ENCODE measurements around the gene SEPTIN12. TPM values are rescaled to one million over a fixed set of nuclear protein-coding genes. Genes with fewer than 3 reads are reported as not detected.

Gene SEPTIN12, protein sequence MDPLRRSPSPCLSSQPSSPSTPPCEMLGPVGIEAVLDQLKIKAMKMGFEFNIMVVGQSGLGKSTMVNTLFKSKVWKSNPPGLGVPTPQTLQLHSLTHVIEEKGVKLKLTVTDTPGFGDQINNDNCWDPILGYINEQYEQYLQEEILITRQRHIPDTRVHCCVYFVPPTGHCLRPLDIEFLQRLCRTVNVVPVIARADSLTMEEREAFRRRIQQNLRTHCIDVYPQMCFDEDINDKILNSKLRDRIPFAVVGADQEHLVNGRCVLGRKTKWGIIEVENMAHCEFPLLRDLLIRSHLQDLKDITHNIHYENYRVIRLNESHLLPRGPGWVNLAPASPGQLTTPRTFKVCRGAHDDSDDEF
- total RNA-seq (10 to 100 TPM; 61.0 to 68.1 TPM), polyA plus RNA-seq (ENCODE audit: insufficient read depth, low read depth, low replicate concordance) (310 TPM)
- long read RNA-seq, donor 1: 0 reads
- long read RNA-seq, donor 2: 0 reads

DNA sequence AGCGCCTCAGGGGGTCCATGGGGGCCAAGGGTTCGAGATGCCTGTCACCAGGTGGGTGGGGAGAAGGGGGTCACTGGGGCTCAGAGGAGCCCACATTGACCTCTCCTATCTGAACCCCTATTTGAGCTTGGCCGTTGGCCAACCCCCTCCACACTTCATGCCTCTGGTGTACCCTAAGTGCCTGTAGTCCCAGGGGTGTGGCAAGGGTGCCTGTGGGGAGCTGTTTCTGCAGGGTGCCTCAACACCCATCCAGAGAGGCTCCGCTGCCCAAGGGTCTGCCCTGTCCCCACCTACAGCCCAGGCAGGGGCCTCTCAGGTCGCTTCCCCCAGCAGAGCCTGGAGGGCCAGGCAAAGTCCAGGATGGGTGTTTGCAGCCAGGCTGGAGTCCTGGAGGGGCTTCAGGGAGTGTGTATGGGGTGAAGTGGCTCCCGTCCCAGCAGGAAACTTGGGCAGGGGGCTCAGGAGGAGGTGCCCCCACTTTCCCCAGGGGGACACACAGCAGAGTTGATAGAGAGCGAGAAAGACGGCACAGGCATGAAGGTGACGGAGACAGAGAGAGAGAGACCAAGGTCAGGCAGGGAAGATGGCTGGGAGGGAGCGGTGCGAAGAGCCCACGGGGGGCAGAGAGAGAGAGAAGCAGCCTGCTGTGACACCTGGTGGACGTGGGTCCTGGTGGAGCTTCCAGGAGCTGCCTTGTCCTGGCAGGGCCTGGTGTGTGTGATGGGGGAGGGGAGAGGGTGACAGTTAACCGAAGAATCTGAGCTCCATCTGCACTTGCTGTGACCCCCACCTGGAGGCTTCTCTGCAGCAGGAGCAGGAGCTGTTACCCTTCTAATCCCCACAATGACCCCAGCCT lies at the start of gene SEPTIN12:
Gene SEPTIN12 (minus strand): TSS at position 719 of the 856 bp plus-strand sequence. CDS start 700 bp downstream, at position 19.
- no peaks in the 10 kb centered on the region for H3K36me3 ChIP-seq (ENCODE audit: low read depth, missing control alignments)
- no peak within 1 kb of the TSS for H3K27ac ChIP-seq
- no peaks in the 10 kb centered on the region for H3K9me3 ChIP-seq
- TF ChIP-seq, protein P1, sequence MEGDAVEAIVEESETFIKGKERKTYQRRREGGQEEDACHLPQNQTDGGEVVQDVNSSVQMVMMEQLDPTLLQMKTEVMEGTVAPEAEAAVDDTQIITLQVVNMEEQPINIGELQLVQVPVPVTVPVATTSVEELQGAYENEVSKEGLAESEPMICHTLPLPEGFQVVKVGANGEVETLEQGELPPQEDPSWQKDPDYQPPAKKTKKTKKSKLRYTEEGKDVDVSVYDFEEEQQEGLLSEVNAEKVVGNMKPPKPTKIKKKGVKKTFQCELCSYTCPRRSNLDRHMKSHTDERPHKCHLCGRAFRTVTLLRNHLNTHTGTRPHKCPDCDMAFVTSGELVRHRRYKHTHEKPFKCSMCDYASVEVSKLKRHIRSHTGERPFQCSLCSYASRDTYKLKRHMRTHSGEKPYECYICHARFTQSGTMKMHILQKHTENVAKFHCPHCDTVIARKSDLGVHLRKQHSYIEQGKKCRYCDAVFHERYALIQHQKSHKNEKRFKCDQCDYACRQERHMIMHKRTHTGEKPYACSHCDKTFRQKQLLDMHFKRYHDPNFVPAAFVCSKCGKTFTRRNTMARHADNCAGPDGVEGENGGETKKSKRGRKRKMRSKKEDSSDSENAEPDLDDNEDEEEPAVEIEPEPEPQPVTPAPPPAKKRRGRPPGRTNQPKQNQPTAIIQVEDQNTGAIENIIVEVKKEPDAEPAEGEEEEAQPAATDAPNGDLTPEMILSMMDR (IDR thresholded peaks at IDR 0.05): no peak
- TF ChIP-seq POLR2A (IDR thresholded peaks at IDR 0.05): no peak
- intact Hi-C loops (cut with DNase I; ENCODE audit: low total_unique reads): no loop called here
- no peaks in the 10 kb centered on the region for H3K4me1 ChIP-seq
- H3K4me3 ChIP-seq: no peak within 1 kb of the TSS
- DNase-seq: no peak
- H3K27me3 ChIP-seq: no peaks in the 10 kb centered on the region
- WGBS, 2 donors: 70 to 74% methylated on average over 14 of the region's 14 CpGs

DNA sequence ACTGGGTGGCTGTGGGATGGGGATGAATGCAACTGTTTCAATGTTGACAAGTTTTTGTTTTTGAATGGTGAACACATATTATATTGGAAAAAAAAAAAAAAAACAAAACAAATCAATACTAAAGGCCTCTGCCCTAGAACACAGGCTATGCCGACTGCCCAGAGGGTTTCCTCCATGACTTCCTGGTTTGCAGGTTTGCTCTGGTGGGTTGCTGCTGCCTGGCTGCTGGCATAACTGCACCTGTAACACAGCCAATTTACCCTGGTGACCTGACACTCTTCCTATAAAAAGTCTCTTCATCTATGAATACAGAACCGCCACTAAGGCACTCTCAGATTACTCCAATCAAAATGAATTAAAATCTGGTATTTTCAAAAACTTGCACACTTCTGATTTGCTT lies 48.6 kb upstream of the SEPTIN12 start:
- intact Hi-C loops (cut with DNase I; ENCODE audit: low total_unique reads): no loop called here
- WGBS, 2 donors: 95 to 96% methylated on average over 2 of the region's 2 CpGs
- no peak overlapping the region for H3K27ac ChIP-seq

DNA sequence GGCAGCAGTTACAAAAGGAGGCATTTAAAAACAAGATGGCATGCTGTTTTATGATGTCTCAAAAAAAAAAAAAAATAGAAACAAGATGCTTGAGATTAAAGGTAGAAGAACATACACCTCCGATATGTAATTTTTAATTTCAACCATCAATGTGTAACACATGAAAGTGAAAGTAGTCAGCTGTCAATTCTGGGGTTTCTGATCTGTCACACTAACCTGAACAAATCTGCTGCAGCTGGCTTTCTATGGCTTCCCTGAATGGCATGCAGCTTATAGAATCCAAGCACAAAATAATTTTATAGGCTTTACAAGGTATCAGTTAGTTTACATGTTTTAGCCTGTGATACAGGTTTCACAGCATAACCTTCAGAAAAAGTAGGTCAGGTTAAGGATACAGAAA lies 45.4 kb upstream of the SEPTIN12 start:
- no peak overlapping the region for H3K27ac ChIP-seq
- H3K36me3 ChIP-seq (ENCODE audit: low read depth, missing control alignments): no peaks in the 10 kb centered on the region
- H3K4me3 ChIP-seq: no peak overlapping the region
- no peaks in the 10 kb centered on the region for H3K9me3 ChIP-seq
- 93 to 97% methylated on average over 1 of the region's 1 CpG for WGBS, 2 donors
- H3K27me3 ChIP-seq: no peaks in the 10 kb centered on the region
- no peak for TF ChIP-seq POLR2A (IDR thresholded peaks at IDR 0.05)
- TF ChIP-seq, protein P1 (IDR thresholded peaks at IDR 0.05): no peak
- intact Hi-C loops (cut with DNase I; ENCODE audit: low total_unique reads): no loop called here
- no peaks in the 10 kb centered on the region for H3K4me1 ChIP-seq
- no peak for DNase-seq

More for the DNA sequence above, 48.6 kb upstream of the SEPTIN12 start:
- H3K4me3 ChIP-seq: no peak overlapping the region
- TF ChIP-seq POLR2A (IDR thresholded peaks at IDR 0.05): no peak
- TF ChIP-seq, protein P1 (IDR thresholded peaks at IDR 0.05): no peak
- no peaks in the 10 kb centered on the region for H3K27me3 ChIP-seq
- DNase-seq: no peak
- H3K9me3 ChIP-seq: no peaks in the 10 kb centered on the region
- no peaks in the 10 kb centered on the region for H3K4me1 ChIP-seq
- H3K36me3 ChIP-seq (ENCODE audit: low read depth, missing control alignments): no peaks in the 10 kb centered on the region

DNA sequence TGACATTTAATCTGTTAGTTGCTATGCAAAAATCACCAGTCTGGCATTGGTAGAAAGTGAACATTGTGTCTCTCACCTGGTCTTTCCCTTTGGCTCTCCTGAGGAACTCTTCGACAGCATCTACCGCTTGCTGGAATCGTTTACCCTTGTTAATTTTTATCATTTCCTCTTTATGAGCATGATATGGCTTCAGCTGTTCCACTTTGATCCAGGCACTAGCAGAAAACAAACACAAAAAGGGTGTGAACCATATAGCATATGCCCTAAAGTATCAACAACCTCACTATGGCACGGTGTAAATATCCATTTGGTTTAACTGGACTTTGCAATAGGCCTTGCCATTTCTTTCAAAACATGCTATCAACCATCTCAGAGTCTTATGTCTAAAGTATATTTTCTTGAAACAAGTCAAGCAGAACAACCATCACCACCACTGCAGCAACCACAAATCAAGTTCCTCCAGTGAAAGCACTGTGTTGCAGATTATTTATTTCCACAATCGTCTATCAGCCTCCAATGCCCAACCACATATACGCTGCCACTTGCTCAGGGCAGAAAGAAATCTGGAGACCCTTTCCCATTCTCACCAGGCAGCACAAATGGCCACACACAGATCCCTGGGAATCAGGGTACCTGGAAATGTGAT lies 44.7 kb upstream of the SEPTIN12 start:
- intact Hi-C loops (cut with DNase I; ENCODE audit: low total_unique reads): no loop called here
- Histone ChIP-seq H3K36me3 (ENCODE audit: low read depth, missing control alignments) (no peaks in the 10 kb centered on the region), H3K4me3 (no peak overlapping the region), H3K27me3 (no peaks in the 10 kb centered on the region), H3K27ac (no peak overlapping the region), H3K9me3 (no peaks in the 10 kb centered on the region), H3K4me1 (no peaks in the 10 kb centered on the region)
- TF ChIP-seq, protein P1 (IDR thresholded peaks at IDR 0.05): no peak
- 87 to 94% methylated on average over 6 of the region's 6 CpGs for WGBS, 2 donors
- no peak for DNase-seq

All from testis (tissue), 5 donors.